Smooth muscle cell (in vitro differentiated cells): ENCODE data around the gene THOC6. TPM values are rescaled to one million over a fixed set of nuclear protein-coding genes. Genes with fewer than 3 reads are reported as not detected.
A peak's percentile ranks its signal among the peaks of the same experiment; 100 is the strongest.

Experiments
- DNase-seq: peaks from one replicate; lab custom pipeline; 2025; ENCODE audit not compliant: unreplicated experiment; lab: John Stamatoyannopoulos, UW
- H2AFZ ChIP-seq: fragments of 200-600 bp; sonication (generic); 2 replicates; pipeline ENCODE4 v1.6.0; 2016; ENCODE audit warnings: antibody characterized with exemption, low read depth, mild to moderate bottlenecking
- H3F3A ChIP-seq: fragments of 200-600 bp; sonication (generic); 2 replicates; pipeline ENCODE4 v1.6.0; 2017; ENCODE audit warnings: antibody characterized with exemption, low read depth
- H3K27ac ChIP-seq: fragments of 200-600 bp; sonication (generic); 2 replicates; pipeline ENCODE4 v1.5.1; 2016; ENCODE audit warnings: low read depth, mild to moderate bottlenecking
- H3K27me3 ChIP-seq: fragments of 200-600 bp; sonication (generic); 2 replicates; pipeline ENCODE4 v1.6.1; 2016; ENCODE audit warnings: low read depth, mild to moderate bottlenecking
- H3K36me3 ChIP-seq: fragments of 200-600 bp; sonication (generic); 2 replicates; pipeline ENCODE4 v1.5.1; 2016; ENCODE audit warnings: low read depth
- H3K4me1 ChIP-seq: fragments of 200-600 bp; sonication (generic); 2 replicates; pipeline ENCODE4 v1.5.1; 2016; ENCODE audit warnings: low read depth
- H3K4me2 ChIP-seq: fragments of 200-600 bp; sonication (generic); 2 replicates; pipeline ENCODE4 v1.6.0; 2016; ENCODE audit warnings: mild to moderate bottlenecking
- H3K4me3 ChIP-seq: fragments of 200-600 bp; sonication (generic); 2 replicates; pipeline ENCODE4 v1.5.1; 2016; ENCODE audit warnings: mild to moderate bottlenecking
- H3K79me2 ChIP-seq: fragments of 200-600 bp; sonication (generic); 2 replicates; pipeline ENCODE4 v1.6.0; 2016; ENCODE audit warnings: low read depth, mild to moderate bottlenecking
- H3K9ac ChIP-seq: fragments of 200-600 bp; sonication (generic); 2 replicates; pipeline ENCODE4 v1.6.0; 2016; ENCODE audit warnings: low read depth
- H3K9me3 ChIP-seq: fragments of 200-600 bp; sonication (generic); replicated peaks from 2 replicates; pipeline ENCODE4 v1.5.1; 2016; ENCODE audit warnings: low read depth
- H4K20me1 ChIP-seq: fragments of 200-600 bp; sonication (generic); 2 replicates; pipeline ENCODE4 v1.6.0; 2016; ENCODE audit warnings: low read depth
- CTCF ChIP-seq: fragments of 200-600 bp; sonication (generic); IDR thresholded peaks from 2 replicates; pipeline ENCODE4 v1.5.1; 2017; ENCODE audit warnings: borderline replicate concordance, mild to moderate bottlenecking, antibody characterized with exemption; ENCODE audit not compliant: insufficient read depth, poor library complexity, severe bottlenecking
- WGBS: methylation state at CpG from one replicate; pipeline ENCODE4 v1.1.7; 2016; ENCODE audit warnings: low lambda C conversion rate; 5-methylcytosine and 5-hydroxymethylcytosine counted together
- polyA plus RNA-seq: library from polyadenylated mRNA; unstranded; fragments of >200 nt; fragmentation: Nextera tagmentation; extraction: Ambion mirVana; gene quantifications from 2 replicates; pipeline ENCODE4 v1.2.1, GENCODE V29; 2016
- total RNA-seq: library from RNA; depleted of rRNA; stranded (reverse); fragments of >200 nt; gene quantifications from 2 replicates; pipeline ENCODE4 v1.2.3, GENCODE V29; 2014

The THOC6 gene
- total RNA-seq (24.1 and 28.9 TPM in 2 replicates), polyA plus RNA-seq (59.4 and 83.9 TPM in 2 replicates)

- peak; percentile 89 for DNase-seq
- H3K27ac ChIP-seq = peak within 1 kb of the TSS; percentile 100
- peak within 1 kb of the TSS; percentile 93 for H3K4me2 ChIP-seq
- no peaks in the 10 kb centered on the region for H3K27me3 ChIP-seq
- H3K9me3 ChIP-seq = no peaks in the 10 kb centered on the region
- peaks cover 61% of the 10 kb centered on the region for H4K20me1 ChIP-seq
- no peaks in the 10 kb centered on the region for H3K79me2 ChIP-seq
- WGBS = 2% methylated on average over 65 of the region's 69 CpGs
- no peak within 1 kb of the TSS for H2AFZ ChIP-seq
- no peaks in the 10 kb centered on the region for H3K36me3 ChIP-seq
- H3K4me1 ChIP-seq = peaks cover 17% of the 10 kb centered on the region
- no peaks in the 10 kb centered on the region for H3F3A ChIP-seq
- peak within 1 kb of the TSS; percentile 86 for H3K4me3 ChIP-seq
- peak within 1 kb of the TSS; percentile 99 for H3K9ac ChIP-seq
- TF ChIP-seq CTCF = no peak
Observed at GRCh38 chr16:3023669-3024478, at the start of gene THOC6, which contains the start of gene HCFC1R1. THOC6 (plus strand) TSS chr16:3024035; CDS start chr16:3024327, 292 bp downstream. HCFC1R1 (minus strand) TSS chr16:3023942; CDS start chr16:3023941, 1 bp downstream.

- Histone ChIP-seq H3K27me3 (no peaks in the 10 kb centered on the region), H2AFZ (no peak overlapping the region), H4K20me1 (peaks cover 11% of the 10 kb centered on the region), H3F3A (no peaks in the 10 kb centered on the region), H3K4me2 (no peak overlapping the region), H3K27ac (no peak overlapping the region), H3K36me3 (no peaks in the 10 kb centered on the region), H3K4me3 (no peak overlapping the region), H3K9ac (no peak overlapping the region), H3K9me3 (no peaks in the 10 kb centered on the region), H3K4me1 (peaks cover 3% of the 10 kb centered on the region), H3K79me2 (no peaks in the 10 kb centered on the region)
- 97% methylated on average over 15 of the region's 15 CpGs for WGBS
- TF ChIP-seq CTCF = no peak
- DNase-seq = no peak
Observed at GRCh38 chr16:2974319-2975056, 49.3 kb upstream of the THOC6 start.

- no peak for DNase-seq
- no peaks in the 10 kb centered on the region for H3K79me2 ChIP-seq
- peaks cover 7% of the 10 kb centered on the region for H3K4me1 ChIP-seq
- H3K27me3 ChIP-seq = no peaks in the 10 kb centered on the region
- H3K4me2 ChIP-seq = no peak overlapping the region
- WGBS = 96% methylated on average over 28 of the region's 28 CpGs
- H3F3A ChIP-seq = no peaks in the 10 kb centered on the region
- no peaks in the 10 kb centered on the region for H3K36me3 ChIP-seq
- H2AFZ ChIP-seq = no peak overlapping the region
- no peak overlapping the region for H3K27ac ChIP-seq
- no peak overlapping the region for H3K9ac ChIP-seq
- H3K9me3 ChIP-seq = no peaks in the 10 kb centered on the region
- no peak for TF ChIP-seq CTCF
- peaks cover 9% of the 10 kb centered on the region for H4K20me1 ChIP-seq
- H3K4me3 ChIP-seq = no peak overlapping the region
Observed at GRCh38 chr16:2975161-2975795, 48.6 kb upstream of the THOC6 start.
